GM10266 (cell line): ENCODE measurements around the gene WRNIP1.

Experiments used
- DNase-seq: peaks from one replicate; pipeline ENCODE4 v3.0.0; 2012; ENCODE audit errors: extremely low spot score
- TF ChIP-seq, protein P1 (sequence below): IDR thresholded peaks from 2 replicates; pipeline ENCODE4 v1.5.1; 2012; ENCODE audit warnings: mild to moderate bottlenecking, low read depth; ENCODE audit not compliant: control insufficient read depth, insufficient read depth; ENCODE audit errors: missing control alignments

The WRNIP1 gene

DNA sequence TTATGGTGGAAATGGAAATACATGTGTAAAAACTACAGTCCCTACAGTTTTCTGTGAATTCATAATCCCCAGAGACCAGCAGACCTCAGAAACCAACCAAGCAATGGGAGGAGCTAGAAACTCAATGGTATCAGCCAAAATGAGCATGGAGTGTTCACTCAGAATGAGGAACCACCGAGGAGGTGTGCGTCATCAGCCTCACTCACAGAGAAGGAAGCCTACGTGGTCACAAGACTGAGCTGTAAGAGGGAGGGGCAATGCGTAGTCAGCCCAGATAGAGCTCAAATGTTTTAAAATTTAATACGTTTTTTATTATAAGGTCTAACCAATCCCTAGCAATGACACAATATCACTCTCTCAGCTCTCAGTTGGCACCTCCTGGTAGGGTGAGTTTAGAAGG lies 31.9 kb upstream of the WRNIP1 start:
- peak; percentile 68 for DNase-seq
- TF ChIP-seq, protein P1, sequence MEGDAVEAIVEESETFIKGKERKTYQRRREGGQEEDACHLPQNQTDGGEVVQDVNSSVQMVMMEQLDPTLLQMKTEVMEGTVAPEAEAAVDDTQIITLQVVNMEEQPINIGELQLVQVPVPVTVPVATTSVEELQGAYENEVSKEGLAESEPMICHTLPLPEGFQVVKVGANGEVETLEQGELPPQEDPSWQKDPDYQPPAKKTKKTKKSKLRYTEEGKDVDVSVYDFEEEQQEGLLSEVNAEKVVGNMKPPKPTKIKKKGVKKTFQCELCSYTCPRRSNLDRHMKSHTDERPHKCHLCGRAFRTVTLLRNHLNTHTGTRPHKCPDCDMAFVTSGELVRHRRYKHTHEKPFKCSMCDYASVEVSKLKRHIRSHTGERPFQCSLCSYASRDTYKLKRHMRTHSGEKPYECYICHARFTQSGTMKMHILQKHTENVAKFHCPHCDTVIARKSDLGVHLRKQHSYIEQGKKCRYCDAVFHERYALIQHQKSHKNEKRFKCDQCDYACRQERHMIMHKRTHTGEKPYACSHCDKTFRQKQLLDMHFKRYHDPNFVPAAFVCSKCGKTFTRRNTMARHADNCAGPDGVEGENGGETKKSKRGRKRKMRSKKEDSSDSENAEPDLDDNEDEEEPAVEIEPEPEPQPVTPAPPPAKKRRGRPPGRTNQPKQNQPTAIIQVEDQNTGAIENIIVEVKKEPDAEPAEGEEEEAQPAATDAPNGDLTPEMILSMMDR = no peak

DNA sequence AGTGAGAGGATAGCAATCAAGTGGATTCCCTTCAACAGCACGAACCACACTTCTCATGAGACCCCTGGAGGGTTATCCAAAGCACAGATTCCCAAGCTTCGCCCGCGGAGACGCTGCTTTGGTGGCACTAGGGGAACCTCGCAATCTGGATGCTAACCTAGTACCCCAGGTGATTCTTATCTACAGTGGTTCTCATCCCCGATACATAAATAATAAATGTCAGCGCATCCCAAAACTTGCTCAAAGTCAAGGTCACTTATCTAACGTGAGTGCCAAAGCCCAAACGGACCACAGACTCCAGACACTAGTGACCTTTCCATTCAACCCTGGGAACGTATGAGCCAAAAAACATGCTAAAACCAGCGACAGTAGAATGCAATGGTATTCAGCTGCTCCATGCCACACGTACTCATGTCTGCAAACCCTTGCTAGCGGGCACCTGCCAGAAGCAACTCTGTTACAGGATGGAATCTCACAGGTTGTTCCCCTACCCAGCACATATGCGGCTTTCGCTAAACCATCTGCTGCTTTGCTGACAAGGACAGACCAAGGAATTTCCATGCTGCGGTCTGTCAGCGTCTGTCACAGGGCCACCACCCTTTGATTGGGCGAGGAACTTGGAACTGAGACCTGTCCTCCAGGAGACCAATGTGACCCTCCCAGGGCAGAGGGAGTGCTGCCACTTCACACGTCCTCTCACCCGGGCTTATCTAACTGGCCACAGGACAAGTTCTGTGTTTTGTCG lies 31.3 kb upstream of the WRNIP1 start:
- TF ChIP-seq, protein P1 = no peak
- no peak for DNase-seq

DNA sequence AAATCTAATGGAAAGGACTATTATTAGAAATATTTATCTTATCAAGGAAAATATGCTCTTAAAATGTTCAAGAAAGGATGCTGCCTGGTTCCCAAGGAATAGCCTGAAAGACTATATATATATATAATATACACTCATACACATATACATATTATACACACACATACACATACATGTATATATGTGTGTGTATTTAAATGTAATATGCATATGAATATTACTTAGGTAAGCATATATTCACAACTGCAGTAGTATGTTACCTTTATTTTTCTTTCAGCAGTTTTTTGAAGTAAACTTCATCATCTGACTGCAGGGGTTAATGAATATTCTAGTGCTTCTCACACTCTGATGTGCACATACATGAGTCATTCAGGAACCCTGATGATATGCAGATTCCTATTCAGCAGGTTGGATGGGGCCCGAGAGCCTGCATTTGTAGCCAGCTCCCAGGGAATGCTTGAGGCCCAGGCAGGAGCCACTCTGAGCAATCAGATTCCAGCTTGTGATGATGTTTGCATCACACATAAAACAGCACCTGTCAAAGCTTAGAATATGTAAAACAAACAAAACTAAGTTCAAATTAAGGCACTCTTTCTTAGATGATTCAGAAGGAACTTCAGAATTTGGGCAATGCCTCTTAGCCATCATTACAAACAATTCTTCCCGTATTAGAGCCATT lies 30.6 kb upstream of the WRNIP1 start:
- TF ChIP-seq, protein P1 = no peak
- no peak for DNase-seq

DNA sequence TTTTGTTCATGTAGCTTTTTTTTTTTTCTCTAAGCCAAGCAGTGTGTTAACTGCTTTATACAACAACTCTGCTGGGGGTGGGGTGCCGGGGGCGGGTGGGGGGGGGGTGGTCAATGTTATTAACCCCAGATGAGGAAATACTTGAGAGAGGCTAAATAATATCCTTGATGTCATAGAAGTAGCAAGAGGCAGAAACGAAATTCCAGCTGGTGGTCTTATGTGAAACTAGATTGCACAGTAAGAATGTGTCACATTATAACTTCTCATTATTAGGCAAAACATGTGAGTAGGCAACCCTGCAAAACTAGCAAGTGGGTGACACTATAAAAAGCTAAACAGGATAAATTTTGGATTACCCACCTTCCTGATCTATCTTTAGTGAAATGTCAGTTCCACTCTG lies 27.3 kb upstream of the WRNIP1 start:
- TF ChIP-seq, protein P1 = no peak
- no peak for DNase-seq

DNA sequence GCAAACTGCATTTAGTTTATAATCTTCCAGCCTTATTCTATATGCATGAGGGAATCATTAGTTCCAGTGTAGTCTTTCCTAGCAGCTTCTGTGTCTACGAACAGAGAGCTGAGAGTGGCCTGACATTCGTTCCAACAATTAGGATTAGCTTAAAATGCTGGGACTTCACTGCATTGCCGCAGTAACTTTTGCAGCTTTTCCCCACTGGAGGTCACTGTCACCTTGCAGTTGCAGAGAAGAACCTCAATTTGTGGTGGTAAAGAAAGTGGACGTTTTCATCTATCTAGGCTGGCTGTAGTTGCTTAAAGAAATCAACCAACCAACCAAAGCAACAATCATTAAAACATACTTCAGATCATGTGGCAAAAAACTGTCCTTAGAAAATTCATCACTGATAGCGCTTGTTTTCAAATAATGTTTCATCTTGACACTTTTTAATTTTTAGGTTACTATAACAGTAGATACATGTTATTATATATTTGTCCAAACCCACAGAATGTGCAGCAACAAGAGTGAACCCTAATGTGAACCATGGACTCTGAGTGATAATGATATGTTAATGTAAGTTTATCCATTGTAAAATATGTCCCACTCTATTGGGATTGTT lies 26.7 kb upstream of the WRNIP1 start:
- peak; percentile 37 for DNase-seq
- TF ChIP-seq, protein P1 = peak; percentile 73

DNA sequence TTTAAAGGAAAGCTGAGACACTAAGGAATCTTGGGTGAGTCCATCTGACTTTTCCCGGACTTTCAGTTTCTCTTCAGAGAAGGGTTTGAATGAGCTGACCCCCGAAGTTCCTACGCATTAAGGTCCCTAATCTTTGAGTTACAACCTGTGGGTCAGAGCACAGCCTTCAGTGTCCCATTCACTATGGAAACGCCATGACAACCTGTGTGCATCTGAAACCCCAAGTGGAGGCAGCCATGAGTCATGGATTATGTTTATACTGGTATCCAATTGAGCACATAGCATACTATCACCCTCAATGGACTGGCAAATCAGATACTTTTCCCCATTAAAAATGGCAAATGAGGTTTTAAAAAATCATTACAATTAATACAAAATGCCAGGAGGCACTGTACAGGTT lies 25.9 kb upstream of the WRNIP1 start:
- DNase-seq = no peak
- TF ChIP-seq, protein P1 = no peak

DNA sequence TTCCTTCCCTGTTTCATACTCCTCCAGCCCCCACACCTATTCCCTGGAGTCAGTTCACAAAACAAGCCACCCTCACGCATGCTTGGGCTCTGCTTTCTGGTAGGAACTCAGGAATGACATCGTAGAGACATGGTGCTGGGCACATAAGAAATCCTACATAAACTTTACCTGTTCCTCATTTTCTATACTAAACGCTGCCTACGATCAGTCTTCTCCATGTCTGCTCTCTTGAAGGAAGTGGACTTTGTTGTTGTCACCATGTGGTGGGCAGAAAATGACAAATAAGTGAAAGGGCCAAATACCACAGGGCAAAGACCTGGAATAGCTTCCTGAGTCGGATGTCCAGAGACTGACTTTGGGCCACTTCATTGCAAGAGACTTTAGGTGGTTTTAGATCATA lies 24.6 kb upstream of the WRNIP1 start:
- TF ChIP-seq, protein P1 = no peak
- DNase-seq = no peak
